ENCODE measurements around the gene B3GNT5. TPM values are rescaled to one million over a fixed set of nuclear protein-coding genes. Genes with fewer than 3 reads are reported as not detected.

The B3GNT5 gene
- total RNA-seq, 1 donor from 2014 or later = 6.9 TPM

GRCh38 chr3:183275937-183276336 is 22.9 kb downstream of the B3GNT5 start:
- H3K36me3 Mint-ChIP-seq (ENCODE audit: low read depth, unreplicated experiment) = no peaks in the 10 kb centered on the region
- H3K27ac Mint-ChIP-seq (ENCODE audit: unreplicated experiment) = no peak overlapping the region
- H3K27me3 Mint-ChIP-seq (ENCODE audit: unreplicated experiment) = peaks cover 1% of the 10 kb centered on the region
- no peak for DNase-seq (ENCODE audit: low spot score)
- no peaks in the 10 kb centered on the region for H3K9me3 Mint-ChIP-seq (ENCODE audit: unreplicated experiment)
- no peak overlapping the region for H3K4me3 Mint-ChIP-seq (ENCODE audit: unreplicated experiment)
- TF ChIP-seq CTCF (IDR thresholded peaks at IDR 0.05; ENCODE audit: unreplicated experiment) = no peak
- no peaks in the 10 kb centered on the region for H3K4me1 Mint-ChIP-seq (ENCODE audit: unreplicated experiment)

- no peak overlapping the region for H3K27ac Mint-ChIP-seq (ENCODE audit: unreplicated experiment)
- no peaks in the 10 kb centered on the region for H3K4me1 Mint-ChIP-seq (ENCODE audit: unreplicated experiment)
- TF ChIP-seq CTCF (IDR thresholded peaks at IDR 0.05; ENCODE audit: unreplicated experiment) = no peak
- no peak for DNase-seq (ENCODE audit: low spot score)
- H3K36me3 Mint-ChIP-seq (ENCODE audit: low read depth, unreplicated experiment) = no peaks in the 10 kb centered on the region
- H3K4me3 Mint-ChIP-seq (ENCODE audit: unreplicated experiment) = no peak overlapping the region
- no peaks in the 10 kb centered on the region for H3K9me3 Mint-ChIP-seq (ENCODE audit: unreplicated experiment)
- peaks cover 1% of the 10 kb centered on the region for H3K27me3 Mint-ChIP-seq (ENCODE audit: unreplicated experiment)
These were observed 24.2 kb downstream of the B3GNT5 start for GRCh38 chr3:183277260-183277659.

GRCh38 chr3:183278479-183279088 is 25.5 kb downstream of the B3GNT5 start:
- H3K4me3 Mint-ChIP-seq (ENCODE audit: unreplicated experiment) = no peak overlapping the region
- no peaks in the 10 kb centered on the region for H3K36me3 Mint-ChIP-seq (ENCODE audit: low read depth, unreplicated experiment)
- H3K4me1 Mint-ChIP-seq (ENCODE audit: unreplicated experiment) = no peaks in the 10 kb centered on the region
- TF ChIP-seq CTCF (IDR thresholded peaks at IDR 0.05; ENCODE audit: unreplicated experiment) = no peak
- peaks cover 3% of the 10 kb centered on the region for H3K27me3 Mint-ChIP-seq (ENCODE audit: unreplicated experiment)
- DNase-seq (ENCODE audit: low spot score) = no peak
- no peak overlapping the region for H3K27ac Mint-ChIP-seq (ENCODE audit: unreplicated experiment)
- H3K9me3 Mint-ChIP-seq (ENCODE audit: unreplicated experiment) = no peaks in the 10 kb centered on the region

- no peak for DNase-seq (ENCODE audit: low spot score)
- no peak overlapping the region for H3K4me3 Mint-ChIP-seq (ENCODE audit: unreplicated experiment)
- no peaks in the 10 kb centered on the region for H3K9me3 Mint-ChIP-seq (ENCODE audit: unreplicated experiment)
- peaks cover 3% of the 10 kb centered on the region for H3K27me3 Mint-ChIP-seq (ENCODE audit: unreplicated experiment)
- H3K4me1 Mint-ChIP-seq (ENCODE audit: unreplicated experiment) = no peaks in the 10 kb centered on the region
- no peaks in the 10 kb centered on the region for H3K36me3 Mint-ChIP-seq (ENCODE audit: low read depth, unreplicated experiment)
- TF ChIP-seq CTCF (IDR thresholded peaks at IDR 0.05; ENCODE audit: unreplicated experiment) = no peak
- H3K27ac Mint-ChIP-seq (ENCODE audit: unreplicated experiment) = no peak overlapping the region
These were observed 26.3 kb downstream of the B3GNT5 start for GRCh38 chr3:183279371-183279770.

GRCh38 chr3:183281126-183281797 is 28.2 kb downstream of the B3GNT5 start:
- H3K4me1 Mint-ChIP-seq (ENCODE audit: unreplicated experiment) = no peaks in the 10 kb centered on the region
- peaks cover 3% of the 10 kb centered on the region for H3K27me3 Mint-ChIP-seq (ENCODE audit: unreplicated experiment)
- TF ChIP-seq CTCF (IDR thresholded peaks at IDR 0.05; ENCODE audit: unreplicated experiment) = no peak
- H3K9me3 Mint-ChIP-seq (ENCODE audit: unreplicated experiment) = no peaks in the 10 kb centered on the region
- H3K4me3 Mint-ChIP-seq (ENCODE audit: unreplicated experiment) = no peak overlapping the region
- H3K36me3 Mint-ChIP-seq (ENCODE audit: low read depth, unreplicated experiment) = no peaks in the 10 kb centered on the region
- DNase-seq (ENCODE audit: low spot score) = no peak
- no peak overlapping the region for H3K27ac Mint-ChIP-seq (ENCODE audit: unreplicated experiment)
